OCI-LY3 (cell line): Measurements from ENCODE around the gene RAB11FIP4.

Experiments
- H2AFZ ChIP-seq: fragments of 200-600, 300-600 bp; shearing (Covaris generic); 2 replicates; pipeline ENCODE4 v1.6.0; 2014; ENCODE audit warnings: antibody characterized with exemption, low read depth, low read length
- H3K27ac ChIP-seq: fragments of 200-600, 300-600 bp; sonication (generic); 2 replicates; pipeline ENCODE4 v1.5.1; 2014; ENCODE audit warnings: mild to moderate bottlenecking, low read length, moderate library complexity, mixed read lengths
- H3K27me3 ChIP-seq: fragments of 200-600, 300-600 bp; sonication (generic); 2 replicates; pipeline ENCODE4 v1.6.1; 2014; ENCODE audit warnings: low read depth, low read length, mixed read lengths
- H3K36me3 ChIP-seq: fragments of 200-600, 300-600 bp; sonication (generic); replicated peaks from 2 replicates; pipeline ENCODE3; 2014; ENCODE audit warnings: low read depth, low read length, mixed read lengths
- H3K4me1 ChIP-seq: fragments of 300-600, 200-600 bp; sonication (generic); 2 replicates; pipeline ENCODE4 v1.6.1; 2014; ENCODE audit warnings: low read length, mixed read lengths
- H3K4me2 ChIP-seq: fragments of 200-600, 300-600 bp; sonication (generic); 2 replicates; pipeline ENCODE4 v1.6.1; 2014; ENCODE audit warnings: low read length, mixed read lengths
- H3K4me3 ChIP-seq: fragments of 300-600, 200-600 bp; sonication (generic); 2 replicates; pipeline ENCODE4 v1.5.1; 2014; ENCODE audit warnings: antibody characterized with exemption, mild to moderate bottlenecking, low read length, moderate library complexity
- H3K79me2 ChIP-seq: fragments of 300-600, 200-600 bp; shearing (Covaris generic); 2 replicates; pipeline ENCODE4 v1.6.1; 2014; ENCODE audit warnings: mild to moderate bottlenecking, low read length, mixed read lengths
- H3K9ac ChIP-seq: fragments of 300-600, 200-600 bp; shearing (Covaris generic); 2 replicates; pipeline ENCODE4 v1.6.0; 2014; ENCODE audit warnings: mild to moderate bottlenecking, low read length, moderate library complexity
- H3K9me3 ChIP-seq: fragments of 200-600, 300-600 bp; shearing (Covaris generic); 2 replicates; pipeline ENCODE4 v1.6.1; 2014; ENCODE audit warnings: low read length, mixed read lengths; ENCODE audit not compliant: insufficient read depth
- H4K20me1 ChIP-seq: fragments of 200-600, 300-600 bp; sonication (generic); 2 replicates; pipeline ENCODE4 v1.6.1; 2016; ENCODE audit warnings: low read length, mixed read lengths; ENCODE audit not compliant: insufficient read depth
- CTCF ChIP-seq: fragments of 200-600, 300-600 bp; sonication (generic); IDR thresholded peaks from 2 replicates; pipeline ENCODE4 v1.5.1; 2014; ENCODE audit warnings: antibody characterized with exemption, low read length, low read depth
- EZH2phosphoT487 ChIP-seq: fragments of 200-600 bp; shearing (Covaris generic); IDR thresholded peaks from 2 replicates; pipeline ENCODE4 v1.6.1; 2018; ENCODE audit warnings: antibody characterized with exemption, mixed run types, low read depth

RAB11FIP4 gene

GRCh38 chr17:31461227-31461810, 69.8 kb downstream of the RAB11FIP4 start:
- Histone ChIP-seq H3K4me2 (no peak overlapping the region), H4K20me1 (no peaks in the 10 kb centered on the region), H3K4me1 (no peaks in the 10 kb centered on the region), H3K4me3 (no peak overlapping the region), H2AFZ (no peak overlapping the region), H3K36me3 (no peaks in the 10 kb centered on the region), H3K9me3 (no peaks in the 10 kb centered on the region), H3K9ac (no peak overlapping the region), H3K27ac (no peak overlapping the region), H3K79me2 (no peaks in the 10 kb centered on the region), H3K27me3 (no peaks in the 10 kb centered on the region)
- TF ChIP-seq CTCF (no peak), EZH2phosphoT487 (no peak)

GRCh38 chr17:31462261-31462660, 70.8 kb downstream of the RAB11FIP4 start:
- no peak for TF ChIP-seq EZH2phosphoT487
- no peak for TF ChIP-seq CTCF
- H3K27ac ChIP-seq = no peak overlapping the region
- no peak overlapping the region for H3K4me3 ChIP-seq
- H3K4me2 ChIP-seq = no peak overlapping the region
- H2AFZ ChIP-seq = no peak overlapping the region
- no peaks in the 10 kb centered on the region for H3K27me3 ChIP-seq
- H3K9me3 ChIP-seq = no peaks in the 10 kb centered on the region
- H3K9ac ChIP-seq = no peak overlapping the region
- H4K20me1 ChIP-seq = no peaks in the 10 kb centered on the region
- no peaks in the 10 kb centered on the region for H3K4me1 ChIP-seq
- no peaks in the 10 kb centered on the region for H3K79me2 ChIP-seq
- no peaks in the 10 kb centered on the region for H3K36me3 ChIP-seq

GRCh38 chr17:31466096-31466760, 74.8 kb downstream of the RAB11FIP4 start:
- no peak overlapping the region for H3K9ac ChIP-seq
- no peak overlapping the region for H3K4me3 ChIP-seq
- H3K4me2 ChIP-seq = no peak overlapping the region
- H3K27ac ChIP-seq = no peak overlapping the region
- no peaks in the 10 kb centered on the region for H3K79me2 ChIP-seq
- no peaks in the 10 kb centered on the region for H3K27me3 ChIP-seq
- no peaks in the 10 kb centered on the region for H3K9me3 ChIP-seq
- no peak overlapping the region for H2AFZ ChIP-seq
- no peaks in the 10 kb centered on the region for H4K20me1 ChIP-seq
- no peaks in the 10 kb centered on the region for H3K4me1 ChIP-seq
- no peak for TF ChIP-seq EZH2phosphoT487
- no peak for TF ChIP-seq CTCF
- H3K36me3 ChIP-seq = no peaks in the 10 kb centered on the region

- H3K79me2 ChIP-seq = no peaks in the 10 kb centered on the region
- no peaks in the 10 kb centered on the region for H3K4me1 ChIP-seq
- no peak overlapping the region for H3K4me2 ChIP-seq
- no peaks in the 10 kb centered on the region for H3K27me3 ChIP-seq
- TF ChIP-seq CTCF = no peak
- TF ChIP-seq EZH2phosphoT487 = no peak
- no peak overlapping the region for H3K27ac ChIP-seq
- H3K4me3 ChIP-seq = no peak overlapping the region
- H3K9me3 ChIP-seq = no peaks in the 10 kb centered on the region
- H2AFZ ChIP-seq = no peak overlapping the region
- no peaks in the 10 kb centered on the region for H3K36me3 ChIP-seq
- no peak overlapping the region for H3K9ac ChIP-seq
- no peaks in the 10 kb centered on the region for H4K20me1 ChIP-seq
These were observed 76.2 kb downstream of the RAB11FIP4 start for GRCh38 chr17:31467502-31468256.
